CD1c-positive myeloid dendritic cell (primary cell): ENCODE results near the gene INHBC.
"Not testable (repeated sequence)": the region's sequence is repeated elsewhere in the genome, so short reads cannot be mapped to it uniquely, and the experiment has no call there.

ENCODE experiments used
- DNase-seq: peaks from one replicate; pipeline ENCODE4 v3.0.0-alpha.2; 2016; ENCODE audit errors: extremely low spot score

Gene INHBC, protein sequence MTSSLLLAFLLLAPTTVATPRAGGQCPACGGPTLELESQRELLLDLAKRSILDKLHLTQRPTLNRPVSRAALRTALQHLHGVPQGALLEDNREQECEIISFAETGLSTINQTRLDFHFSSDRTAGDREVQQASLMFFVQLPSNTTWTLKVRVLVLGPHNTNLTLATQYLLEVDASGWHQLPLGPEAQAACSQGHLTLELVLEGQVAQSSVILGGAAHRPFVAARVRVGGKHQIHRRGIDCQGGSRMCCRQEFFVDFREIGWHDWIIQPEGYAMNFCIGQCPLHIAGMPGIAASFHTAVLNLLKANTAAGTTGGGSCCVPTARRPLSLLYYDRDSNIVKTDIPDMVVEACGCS

DNA sequence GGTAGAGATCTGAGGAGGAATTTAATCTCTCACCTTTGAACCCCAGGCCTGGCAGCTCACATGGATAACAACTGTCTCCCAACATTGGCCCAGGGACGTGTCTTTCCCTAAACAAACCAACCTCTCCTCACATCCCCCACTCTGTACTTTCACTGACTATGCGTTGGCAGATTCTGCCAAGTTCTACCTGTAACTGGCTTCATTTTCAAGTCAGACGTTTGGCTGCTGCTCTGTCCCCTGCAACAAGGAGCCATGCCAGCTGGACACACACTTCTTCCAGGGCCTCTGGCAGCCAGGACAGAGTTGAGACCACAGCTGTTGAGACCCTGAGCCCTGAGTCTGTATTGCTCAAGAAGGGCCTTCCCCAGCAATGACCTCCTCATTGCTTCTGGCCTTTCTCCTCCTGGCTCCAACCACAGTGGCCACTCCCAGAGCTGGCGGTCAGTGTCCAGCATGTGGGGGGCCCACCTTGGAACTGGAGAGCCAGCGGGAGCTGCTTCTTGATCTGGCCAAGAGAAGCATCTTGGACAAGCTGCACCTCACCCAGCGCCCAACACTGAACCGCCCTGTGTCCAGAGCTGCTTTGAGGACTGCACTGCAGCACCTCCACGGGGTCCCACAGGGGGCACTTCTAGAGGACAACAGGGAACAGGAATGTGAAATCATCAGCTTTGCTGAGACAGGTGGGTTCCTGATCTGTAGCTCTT, at the start of gene INHBC:
Gene INHBC (plus strand): TSS at position 268 of the 707 bp plus-strand sequence. CDS start 103 bp downstream, at position 371.
- no peak for DNase-seq

DNA sequence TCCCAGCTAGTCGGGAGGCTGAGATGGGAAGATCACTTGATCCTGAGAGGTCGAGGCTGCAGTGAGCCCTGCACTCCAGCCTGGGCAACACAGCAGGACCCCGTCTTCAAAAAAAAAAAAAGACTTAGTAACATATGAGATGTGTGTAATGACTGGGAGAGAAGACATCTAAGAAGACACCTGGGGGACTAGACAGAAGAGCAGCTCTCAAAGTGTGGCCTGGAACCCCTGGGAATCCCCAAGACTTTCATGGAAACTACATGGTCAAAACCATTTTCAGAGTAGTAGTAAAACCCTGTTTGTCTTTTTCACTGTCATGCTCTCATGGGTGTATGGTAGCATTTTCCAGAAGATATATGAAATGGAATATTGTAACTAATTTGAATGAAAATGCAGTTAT, 49.0 kb upstream of the INHBC start:
- DNase-seq: no peak

DNA sequence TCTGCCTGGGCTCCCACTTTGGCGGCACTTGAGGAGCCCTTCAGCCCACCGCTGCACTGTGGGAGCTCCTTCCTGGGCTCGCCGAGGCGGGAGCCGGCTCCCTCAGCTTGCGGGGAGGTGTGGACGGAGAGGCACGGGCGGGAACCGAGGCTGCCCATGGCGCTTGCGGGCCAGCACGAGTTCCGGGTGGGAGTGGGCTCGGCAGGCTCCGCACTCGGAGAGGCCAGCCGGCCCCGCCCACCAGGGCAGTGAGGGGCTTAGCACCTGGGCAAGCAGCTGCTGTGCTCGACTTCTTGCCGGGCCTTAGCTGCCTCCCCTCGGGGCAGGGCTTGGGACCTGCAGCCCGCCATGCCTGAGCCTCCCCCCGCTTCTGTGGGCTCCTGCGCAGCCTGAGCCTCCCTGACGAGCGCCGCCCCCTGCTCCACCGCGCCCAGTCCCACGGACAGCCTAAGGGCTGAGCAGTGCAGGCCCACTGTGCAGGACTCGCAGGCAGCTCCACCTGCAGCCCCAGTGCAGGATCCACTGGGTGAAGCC, 48.3 kb upstream of the INHBC start:
- DNase-seq: no peak

DNA sequence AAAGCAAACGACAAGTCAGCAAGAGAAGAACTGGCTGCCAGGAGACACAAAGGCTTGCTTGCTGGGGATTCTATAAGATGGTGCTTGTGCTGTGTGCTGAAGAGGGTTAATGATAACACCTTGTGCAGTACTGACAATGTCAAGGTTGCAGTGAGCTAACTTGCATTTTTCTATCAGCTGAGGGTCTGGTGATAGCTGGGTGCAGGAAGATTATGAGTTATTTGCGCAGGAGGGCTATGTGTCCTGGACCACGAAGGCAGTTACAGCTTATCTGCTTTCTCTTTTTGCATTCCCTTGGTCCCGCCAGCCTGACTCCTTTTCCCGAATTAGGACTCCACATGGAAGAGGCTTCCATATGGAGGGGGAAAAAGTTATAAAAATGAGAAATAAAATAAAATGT, 46.2 kb upstream of the INHBC start:
- DNase-seq: no peak

DNA sequence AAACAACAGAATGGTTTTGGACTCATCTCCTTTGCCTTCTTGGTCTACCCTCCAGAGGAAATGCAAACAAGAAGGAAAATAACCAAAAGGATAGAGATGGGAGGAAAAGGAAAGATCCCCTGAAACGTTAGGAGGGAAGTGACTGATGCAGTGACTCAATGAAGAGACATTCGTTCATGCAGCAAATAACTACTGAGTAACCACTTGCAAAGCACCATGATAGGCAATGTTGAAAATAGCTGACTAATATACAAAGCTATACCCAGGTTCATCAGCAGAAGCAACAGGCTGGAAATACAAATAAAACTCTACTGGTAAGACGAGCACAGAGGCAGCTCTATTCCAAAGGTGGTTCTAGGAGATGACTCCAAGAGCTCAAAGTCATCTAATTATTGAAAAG, 45.6 kb upstream of the INHBC start:
- DNase-seq: no peak

DNA sequence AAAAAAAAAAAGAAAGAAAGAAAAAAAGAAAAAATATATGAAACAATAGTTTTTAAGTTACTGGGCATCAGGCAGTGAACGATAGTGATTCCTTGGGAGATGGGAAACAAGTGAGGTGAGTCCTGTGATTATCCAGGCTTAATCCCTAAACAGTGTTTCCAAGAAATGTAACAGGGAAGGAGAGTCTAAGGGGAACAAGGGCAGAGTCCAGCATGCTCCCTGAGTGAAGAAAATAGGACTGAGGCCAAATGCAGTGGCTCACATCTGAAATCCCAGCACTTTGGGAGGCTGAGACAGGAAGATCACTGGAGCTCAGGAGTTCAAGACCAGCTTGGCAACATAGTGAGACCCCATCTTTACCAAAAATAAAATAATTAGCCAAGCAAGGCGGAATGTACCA, 44.4 kb upstream of the INHBC start:
- no peak for DNase-seq

DNA sequence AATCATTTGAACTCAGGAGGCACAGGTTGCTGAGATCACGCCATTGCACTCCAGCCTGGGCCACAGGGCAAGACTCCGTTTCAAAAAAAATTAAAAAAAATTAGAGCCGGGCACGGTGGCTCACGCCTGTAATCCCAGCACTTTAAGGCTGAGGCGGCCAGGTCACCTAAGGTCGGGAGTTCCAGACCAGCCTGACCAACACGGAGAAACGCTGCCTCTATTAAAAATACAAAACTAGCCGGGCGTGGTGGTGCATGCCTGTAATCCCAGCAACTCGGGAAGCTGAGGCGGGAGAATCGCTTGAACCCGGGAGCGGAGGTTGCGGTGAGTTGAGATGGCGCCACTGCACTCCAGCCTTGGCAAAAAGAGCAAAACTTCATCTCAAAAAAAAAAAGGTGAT, 39.5 kb upstream of the INHBC start:
- DNase-seq: no peak

DNA sequence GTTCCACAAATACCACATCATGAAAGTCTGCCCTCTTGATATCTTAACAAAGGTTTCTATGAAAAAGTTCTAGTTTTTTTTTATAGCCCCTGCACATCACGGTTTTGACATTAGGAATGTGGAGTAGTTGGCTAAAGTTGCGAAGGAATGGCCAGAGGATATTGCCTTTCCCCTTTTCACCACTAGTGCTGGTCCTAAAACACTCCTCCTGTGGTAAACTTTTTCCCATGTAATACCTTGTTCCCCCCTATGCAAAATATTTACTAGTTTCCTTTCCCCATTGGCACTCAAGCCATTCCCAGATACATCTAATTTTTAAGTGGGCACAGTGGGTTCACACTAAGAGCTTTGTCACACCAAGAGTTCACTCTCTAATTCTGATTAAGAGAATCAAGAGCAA, 37.1 kb upstream of the INHBC start:
- no peak for DNase-seq

DNA sequence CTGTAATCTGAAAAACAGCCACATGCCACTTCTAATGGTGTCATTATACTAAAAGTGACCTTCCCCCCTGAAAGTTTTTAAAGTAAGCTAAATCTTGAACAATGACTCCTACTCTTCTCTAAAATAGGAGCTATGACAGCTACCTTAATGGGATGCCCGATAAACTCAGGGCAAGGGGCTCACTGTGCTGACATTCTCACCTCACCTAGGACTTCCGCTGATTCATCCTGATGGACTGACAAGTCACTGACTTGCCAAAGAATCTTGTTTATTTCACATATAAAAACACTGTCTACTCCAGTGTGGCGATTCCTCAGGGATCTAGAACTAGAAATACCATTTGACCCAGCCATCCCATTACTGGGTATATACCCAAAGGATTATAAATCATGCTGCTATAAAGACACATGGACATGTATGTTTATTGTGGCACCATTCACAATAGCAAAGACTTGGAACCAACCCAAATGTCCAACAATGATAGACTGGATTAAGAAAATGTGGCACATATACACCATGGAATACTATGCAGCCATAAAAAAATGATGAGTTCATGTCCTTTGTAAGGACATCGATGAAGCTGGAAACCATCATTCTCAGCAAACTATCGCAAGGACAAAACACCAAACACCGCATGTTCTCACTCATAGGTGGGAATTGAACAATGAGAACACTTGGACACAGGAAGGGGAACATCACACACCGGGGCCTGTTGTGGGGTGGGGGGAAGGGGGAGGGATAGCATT, 34.7 kb upstream of the INHBC start:
- DNase-seq: not testable (repeated sequence)

DNA sequence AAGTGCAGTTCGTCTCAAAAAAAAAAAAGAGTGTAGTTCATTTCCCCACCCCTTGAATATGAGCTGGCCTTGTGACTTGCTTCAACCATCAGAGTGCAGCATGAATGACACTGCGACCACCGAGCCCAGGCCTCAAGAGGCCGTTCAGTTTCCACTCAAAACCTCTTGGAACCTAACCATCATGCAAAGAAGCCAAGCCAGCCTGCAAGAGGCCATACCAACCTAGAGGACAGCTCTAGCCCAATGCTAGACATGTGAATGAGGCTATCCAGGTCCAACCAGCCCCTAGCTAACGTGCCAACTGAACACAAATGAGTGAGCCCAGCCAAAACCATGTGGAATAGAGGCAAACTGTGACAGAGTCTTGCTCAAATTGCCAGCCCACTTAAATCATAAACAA, 33.4 kb upstream of the INHBC start:
- no peak for DNase-seq

DNA sequence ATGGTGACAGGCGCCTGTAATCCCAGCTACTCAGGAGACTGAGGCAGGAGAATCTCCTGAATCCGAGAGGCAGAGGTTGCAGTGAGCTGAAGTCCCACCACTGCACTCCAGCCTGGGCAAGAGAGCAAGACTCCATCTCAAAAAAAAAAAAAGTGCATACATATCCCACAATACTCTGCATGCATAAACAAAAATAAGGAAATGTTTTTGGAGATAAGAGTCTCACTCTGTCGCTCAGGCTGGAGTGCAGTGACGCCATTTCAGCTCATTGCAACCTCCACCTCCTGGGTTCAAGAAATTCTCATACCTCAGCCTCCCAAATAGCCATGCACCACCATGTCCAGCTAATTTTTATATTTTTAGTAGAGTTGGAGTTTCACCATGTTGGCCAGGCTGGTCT, 32.4 kb upstream of the INHBC start:
- DNase-seq: not testable (repeated sequence)

DNA sequence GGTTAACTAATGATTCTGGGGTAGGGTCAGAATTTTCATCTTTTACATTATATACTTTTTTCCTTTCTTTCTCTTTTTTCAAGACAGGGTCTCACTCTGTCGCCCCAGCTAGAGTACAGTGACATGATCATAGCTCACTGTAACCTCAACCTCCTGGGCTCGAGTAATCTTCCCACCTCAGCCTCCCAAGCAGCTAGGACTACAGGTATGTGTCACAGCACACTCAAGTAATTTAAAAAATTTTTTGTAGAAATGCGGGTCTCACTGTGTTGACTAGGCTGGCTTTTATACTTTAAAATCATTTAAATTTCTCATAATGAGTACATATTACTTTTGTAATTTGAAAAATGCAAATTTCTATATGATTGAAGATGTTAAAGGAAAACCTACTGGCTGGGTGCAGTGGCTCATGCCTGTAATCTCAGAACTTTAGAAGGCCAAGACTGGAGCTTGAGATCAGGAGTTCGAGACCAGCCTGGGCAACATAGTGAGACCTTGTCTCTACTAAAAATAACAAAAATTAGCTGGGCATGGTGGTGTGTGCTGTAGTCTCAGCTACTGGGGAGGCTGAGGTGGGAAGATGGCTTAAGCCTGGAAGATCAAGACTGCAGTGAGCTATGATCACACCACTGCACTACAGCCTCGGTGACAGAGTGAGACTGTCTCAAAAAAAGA, 29.5 kb upstream of the INHBC start:
- DNase-seq: no peak

DNA sequence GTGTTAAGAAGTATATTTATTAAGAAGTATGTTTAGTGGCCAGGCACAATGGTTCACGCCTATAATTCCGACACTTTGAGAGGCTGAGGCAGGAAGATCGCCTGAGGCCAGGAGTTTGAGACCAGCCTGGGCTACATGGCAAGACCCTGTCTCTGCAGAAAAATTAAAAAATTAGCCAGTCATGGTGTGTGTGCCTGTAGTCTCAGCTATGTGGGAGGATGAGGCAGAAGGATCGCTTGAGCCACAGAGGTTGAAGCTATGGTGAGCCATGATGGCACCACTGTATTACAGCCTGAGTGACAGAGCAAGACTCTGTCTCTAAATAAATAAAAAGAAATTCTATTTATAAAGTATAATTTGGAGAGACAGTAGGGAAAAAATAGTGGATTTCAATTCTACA, 24.1 kb upstream of the INHBC start:
- DNase-seq: no peak

DNA sequence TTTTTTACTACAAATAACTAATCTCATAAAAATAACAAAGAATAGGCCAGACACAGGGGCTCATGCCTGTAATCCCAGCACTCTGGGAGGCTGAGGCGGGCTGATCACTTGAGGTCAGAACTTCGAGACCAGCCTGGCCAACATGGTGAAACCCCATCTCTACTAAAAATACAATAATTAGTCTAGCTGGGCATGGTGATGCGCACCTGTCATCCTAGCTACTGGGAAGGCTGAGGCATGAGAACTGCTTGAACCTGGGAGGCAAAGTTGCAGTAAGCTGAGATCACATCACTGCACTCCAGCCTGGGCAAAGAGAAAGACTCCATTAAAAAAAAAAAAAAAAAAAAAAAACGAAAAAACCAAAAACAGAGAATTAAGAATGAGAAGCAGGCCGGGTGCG, 20.4 kb upstream of the INHBC start:
- DNase-seq: not testable (repeated sequence)

DNA sequence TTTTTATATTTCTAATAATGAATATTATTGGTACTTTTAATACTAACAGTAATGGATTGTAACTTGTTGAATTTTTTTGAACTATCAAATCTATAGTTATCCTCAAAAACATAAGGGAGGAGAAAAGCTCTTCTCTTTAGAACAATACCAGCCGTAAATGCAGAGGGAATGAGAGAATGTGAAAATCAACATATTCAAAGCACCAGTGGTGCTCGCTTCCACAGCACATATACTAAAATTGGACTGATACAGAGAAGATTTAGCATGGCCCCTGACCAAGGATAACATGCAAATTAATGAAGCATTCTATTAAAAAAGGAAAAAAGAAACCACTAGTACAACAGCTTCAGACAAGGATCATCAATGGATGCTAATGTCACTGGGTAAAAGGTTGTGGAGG, 19.5 kb upstream of the INHBC start:
- no peak for DNase-seq

DNA sequence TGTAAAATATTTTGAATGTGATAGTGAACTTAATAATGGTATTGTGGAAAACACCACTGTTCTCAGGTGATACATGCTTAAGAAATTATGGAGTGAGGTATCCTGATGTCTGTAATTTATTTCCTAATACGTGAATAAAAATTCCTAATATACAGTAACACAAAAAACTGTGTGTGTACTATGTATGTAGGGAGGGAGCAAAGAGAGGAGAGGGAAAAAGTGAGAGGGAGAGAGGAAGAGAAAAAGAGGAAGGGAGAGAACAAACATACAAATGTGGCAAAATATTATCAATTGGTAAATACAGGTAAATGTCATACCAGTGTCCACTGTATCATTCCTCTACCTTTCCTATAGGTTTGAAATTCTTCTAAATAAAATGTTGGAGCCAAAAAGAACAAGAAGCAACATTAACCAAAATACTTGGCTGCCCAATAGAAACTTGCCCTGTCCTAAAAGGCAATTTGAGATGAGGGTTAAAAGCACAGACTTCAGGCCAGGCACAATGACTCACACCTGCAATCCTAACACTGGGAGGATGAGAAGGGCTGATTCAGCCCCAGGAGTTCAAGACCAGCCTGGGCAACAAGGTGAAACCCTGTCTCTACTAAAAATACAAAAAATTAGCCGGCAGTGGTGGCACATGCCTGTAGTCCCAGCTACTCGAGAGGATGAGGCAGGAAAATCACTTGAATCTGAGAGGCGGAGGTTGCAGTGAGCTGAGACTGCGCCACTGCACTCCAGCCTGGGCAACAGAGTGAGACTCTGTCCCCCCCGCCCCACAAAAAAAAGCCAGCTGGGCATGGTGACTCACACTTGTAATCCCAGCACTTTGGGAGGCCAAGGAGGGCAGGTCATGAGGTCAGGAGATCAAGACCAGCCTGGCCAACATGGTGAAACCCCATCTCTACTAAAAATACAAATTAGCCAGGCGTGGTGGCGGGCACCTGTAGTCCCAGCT, 18.3 kb upstream of the INHBC start:
- DNase-seq: no peak

DNA sequence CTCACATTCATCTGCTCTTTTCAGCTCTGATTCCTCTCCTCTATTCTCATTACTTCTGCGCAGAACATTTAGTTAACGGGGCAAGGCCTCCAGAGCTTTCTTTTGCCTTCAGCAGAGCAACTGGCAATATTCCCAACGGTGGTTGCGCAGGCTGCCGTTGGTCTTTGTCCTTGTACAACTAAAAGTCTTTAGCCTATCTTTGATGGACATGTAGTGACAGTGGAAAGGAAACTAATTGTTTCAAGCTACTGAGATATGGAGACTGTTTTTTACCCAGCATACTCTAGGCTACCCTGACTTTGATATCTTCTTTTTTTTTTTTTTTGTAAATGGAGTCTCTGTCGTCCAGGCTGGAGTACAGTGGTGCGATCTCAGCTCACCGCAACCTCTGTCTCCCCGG, 16.3 kb upstream of the INHBC start:
- DNase-seq: no peak

DNA sequence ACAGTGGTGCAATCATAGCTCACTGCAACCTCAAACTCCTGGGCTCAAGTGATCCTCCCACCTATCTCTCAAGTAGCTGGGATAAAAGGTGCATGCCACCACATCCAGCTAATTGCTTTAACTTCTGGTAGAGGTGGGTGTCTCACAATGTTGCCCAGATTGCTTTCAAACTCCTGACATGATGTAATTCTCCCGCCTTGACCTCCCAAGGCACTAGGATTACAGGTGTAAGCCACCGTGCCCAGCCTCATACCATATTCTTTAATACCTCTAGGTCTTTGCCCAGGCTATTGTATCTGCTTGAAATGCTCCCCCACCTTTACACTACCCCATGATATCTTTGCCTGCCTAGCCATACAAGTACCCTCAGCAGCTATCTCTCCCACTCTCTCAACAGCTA, 15.1 kb upstream of the INHBC start:
- no peak for DNase-seq

DNA sequence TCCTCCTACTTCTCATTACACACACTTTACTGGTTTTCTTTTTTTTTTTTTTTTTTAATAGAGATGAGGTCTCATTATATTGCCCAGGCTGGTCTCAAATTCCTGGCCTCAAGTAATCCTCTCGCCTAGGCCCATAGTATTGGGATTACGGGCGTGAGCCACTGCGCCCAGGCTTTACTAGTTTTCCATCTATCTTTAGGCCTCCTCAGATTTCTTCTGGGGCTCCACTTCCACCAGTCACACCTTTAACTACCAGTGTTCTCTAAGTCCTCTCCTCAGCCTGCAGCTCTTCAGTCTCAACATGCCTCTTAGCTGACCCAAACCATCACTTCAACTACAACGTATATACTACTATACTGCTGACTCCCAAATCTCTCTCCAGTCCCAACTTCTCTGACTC, 14.1 kb upstream of the INHBC start:
- no peak for DNase-seq

DNA sequence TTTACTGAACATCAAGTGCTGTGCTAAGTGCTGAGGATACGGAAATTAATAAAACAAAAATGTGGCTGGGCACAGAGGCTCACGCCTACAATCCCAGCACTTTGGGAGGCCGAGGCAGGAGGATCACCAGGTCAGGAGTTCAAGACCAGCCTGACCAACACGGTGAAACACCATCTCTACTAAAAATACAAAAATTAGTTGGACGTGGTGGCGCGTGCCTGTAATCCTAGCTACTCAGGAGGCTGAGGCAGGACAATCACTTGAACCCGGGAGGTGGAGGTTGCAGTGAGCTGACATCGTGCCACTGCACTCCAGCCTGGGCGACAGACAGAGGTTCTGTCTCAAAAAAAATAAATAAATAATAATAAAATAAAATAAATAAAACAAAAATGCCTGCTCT, 7.6 kb upstream of the INHBC start:
- DNase-seq: not testable (repeated sequence)

DNA sequence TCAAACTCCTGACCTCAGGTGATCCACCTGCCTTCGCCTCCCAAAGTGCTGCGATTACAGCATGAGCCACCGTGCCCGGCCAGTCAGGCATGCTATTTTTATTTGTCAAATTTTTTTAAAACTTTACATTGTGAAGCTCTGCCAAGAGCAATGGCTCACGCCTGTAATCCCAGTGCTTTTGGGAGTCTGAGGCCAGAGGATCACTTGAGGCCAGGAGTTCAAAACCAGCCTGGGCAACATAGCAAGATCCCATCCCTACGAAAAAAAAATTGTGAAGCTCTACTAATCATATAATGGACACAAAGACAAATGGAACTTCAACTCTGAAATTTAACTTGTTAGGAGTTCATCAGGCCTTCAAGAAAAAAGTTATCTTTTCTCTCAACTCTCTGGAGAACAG, 5.6 kb upstream of the INHBC start:
- DNase-seq: no peak
